ENCODE results near the gene LPIN1. TPM values are rescaled to one million over a fixed set of nuclear protein-coding genes. Genes with fewer than 3 reads are reported as not detected.
A peak's percentile ranks its signal among the peaks of the same experiment; 100 is the strongest.

Gene LPIN1
- total RNA-seq, 1 donor from 2014 or later, result 28.1 TPM

- DNase-seq (ENCODE audit: low spot score in 2 of 2) (no peak), FAIRE-seq (no peak)
Measured at GRCh38 chr2:11742317-11742701, 4.1 kb upstream of the LPIN1 start.

- FAIRE-seq (no peak), DNase-seq (ENCODE audit: low spot score in 2 of 2) (no peak)
Measured at GRCh38 chr2:11742702-11743357, 3.6 kb upstream of the LPIN1 start.

- no peak for DNase-seq (ENCODE audit: low spot score in 2 of 2)
- FAIRE-seq, result no peak
Measured at GRCh38 chr2:11743366-11743765, 3.1 kb upstream of the LPIN1 start.

- DNase-seq (ENCODE audit: low spot score in 2 of 2) (peak; percentile 71 to 92), FAIRE-seq (no peak)
Measured at GRCh38 chr2:11743846-11744553, 2.4 kb upstream of the LPIN1 start.

GRCh38 chr2:11744631-11745394 lies 1.6 kb upstream of the LPIN1 start:
- FAIRE-seq (no peak), DNase-seq (ENCODE audit: low spot score in 2 of 2) (no peak)

GRCh38 chr2:11745613-11746375 lies 638 bp upstream of the LPIN1 start:
- DNase-seq (ENCODE audit: low spot score in 2 of 2) (no peak), FAIRE-seq (no peak)

- no peak for DNase-seq (ENCODE audit: low spot score in 2 of 2)
- FAIRE-seq, result no peak
Measured at GRCh38 chr2:11746807-11747459, 501 bp downstream of the LPIN1 start.

- FAIRE-seq (no peak), DNase-seq (ENCODE audit: low spot score in 2 of 2) (no peak)
Measured at GRCh38 chr2:11748018-11748860, 1.8 kb downstream of the LPIN1 start.

- DNase-seq (ENCODE audit: low spot score in 2 of 2) (no peak), FAIRE-seq (no peak)
Measured at GRCh38 chr2:11748861-11749645, 2.6 kb downstream of the LPIN1 start.

GRCh38 chr2:11749646-11750349 lies 3.4 kb downstream of the LPIN1 start:
- no peak for DNase-seq (ENCODE audit: low spot score in 2 of 2)
- FAIRE-seq, result no peak

GRCh38 chr2:11750422-11750821 lies 4.0 kb downstream of the LPIN1 start:
- DNase-seq (ENCODE audit: low spot score in 2 of 2) (no peak), FAIRE-seq (no peak)

GRCh38 chr2:11750917-11751316 lies 4.5 kb downstream of the LPIN1 start:
- no peak for FAIRE-seq

GRCh38 chr2:11752906-11753305 lies 6.5 kb downstream of the LPIN1 start:
- FAIRE-seq, result no peak
- no peak for DNase-seq (ENCODE audit: low spot score in 2 of 2)

More at GRCh38 chr2:11750917-11751316, 4.5 kb downstream of the LPIN1 start:
- DNase-seq (ENCODE audit: low spot score in 2 of 2), result no peak

GRCh38 chr2:11753452-11753885 lies 7.0 kb downstream of the LPIN1 start:
- FAIRE-seq (no peak), DNase-seq (ENCODE audit: low spot score in 2 of 2) (no peak)

- DNase-seq (ENCODE audit: low spot score in 2 of 2) (no peak), FAIRE-seq (no peak)
Measured at GRCh38 chr2:11753886-11754699, 7.7 kb downstream of the LPIN1 start.

GRCh38 chr2:11754700-11755015 lies 8.2 kb downstream of the LPIN1 start:
- FAIRE-seq (no peak), DNase-seq (ENCODE audit: low spot score in 2 of 2) (no peak)

- no peak for FAIRE-seq
Measured at GRCh38 chr2:11757101-11757500, 10.7 kb downstream of the LPIN1 start.

More at GRCh38 chr2:11757101-11757500, 10.7 kb downstream of the LPIN1 start:
- no peak for DNase-seq (ENCODE audit: low spot score in 2 of 2)
